Islet of Langerhans (tissue), 1 donor: ENCODE data around the gene ARFGEF2.
"Not testable (repeated sequence)": the region's sequence is repeated elsewhere in the genome, so short reads cannot be mapped to it uniquely, and the experiment has no call there.

Experiments
- FAIRE-seq: peaks from one replicate; lab custom pipeline; 2011; peaks lifted over from hg19 to GRCh38; lab: Jason Lieb, UNC

The ARFGEF2 gene

DNA sequence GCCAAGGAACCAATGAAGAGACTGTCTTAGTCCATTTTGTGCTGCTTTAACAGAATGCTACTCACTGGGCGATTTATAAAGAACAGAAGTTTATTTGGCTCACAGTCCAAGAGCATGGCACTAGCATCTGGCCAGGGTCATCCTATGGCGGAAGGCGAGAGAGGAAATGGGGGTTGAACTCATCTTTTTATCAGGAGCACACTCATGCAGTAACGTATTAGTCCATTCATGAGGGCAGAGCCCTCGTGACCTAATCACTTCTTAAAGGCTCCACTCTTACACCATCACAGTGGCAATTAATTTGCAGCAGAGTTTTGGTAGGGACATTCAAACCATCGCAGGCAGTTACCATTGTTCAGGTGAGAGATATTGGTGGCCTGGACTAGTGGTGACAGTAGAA, 8.5 kb downstream of the ARFGEF2 start:
- no peak for FAIRE-seq

DNA sequence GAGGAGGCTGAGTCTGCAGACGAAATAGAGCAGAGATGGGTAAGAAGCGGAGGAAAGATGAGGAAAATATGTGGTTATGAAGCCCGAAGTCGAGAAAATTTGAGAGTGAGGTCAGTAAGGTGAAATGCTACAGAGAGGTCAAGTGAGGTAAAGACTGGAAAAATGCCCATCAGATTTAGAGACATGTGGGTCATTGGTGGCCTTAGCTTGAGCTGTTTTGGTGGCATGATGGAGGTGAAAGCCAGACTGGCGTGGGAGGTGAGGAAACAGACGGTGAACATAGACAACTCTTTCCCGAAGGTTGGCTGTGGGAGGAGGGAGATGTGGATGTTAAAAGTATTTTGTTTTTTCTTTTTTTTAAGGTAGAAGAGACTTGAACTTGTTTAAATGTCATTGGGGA, 9.4 kb downstream of the ARFGEF2 start:
- no peak for FAIRE-seq

DNA sequence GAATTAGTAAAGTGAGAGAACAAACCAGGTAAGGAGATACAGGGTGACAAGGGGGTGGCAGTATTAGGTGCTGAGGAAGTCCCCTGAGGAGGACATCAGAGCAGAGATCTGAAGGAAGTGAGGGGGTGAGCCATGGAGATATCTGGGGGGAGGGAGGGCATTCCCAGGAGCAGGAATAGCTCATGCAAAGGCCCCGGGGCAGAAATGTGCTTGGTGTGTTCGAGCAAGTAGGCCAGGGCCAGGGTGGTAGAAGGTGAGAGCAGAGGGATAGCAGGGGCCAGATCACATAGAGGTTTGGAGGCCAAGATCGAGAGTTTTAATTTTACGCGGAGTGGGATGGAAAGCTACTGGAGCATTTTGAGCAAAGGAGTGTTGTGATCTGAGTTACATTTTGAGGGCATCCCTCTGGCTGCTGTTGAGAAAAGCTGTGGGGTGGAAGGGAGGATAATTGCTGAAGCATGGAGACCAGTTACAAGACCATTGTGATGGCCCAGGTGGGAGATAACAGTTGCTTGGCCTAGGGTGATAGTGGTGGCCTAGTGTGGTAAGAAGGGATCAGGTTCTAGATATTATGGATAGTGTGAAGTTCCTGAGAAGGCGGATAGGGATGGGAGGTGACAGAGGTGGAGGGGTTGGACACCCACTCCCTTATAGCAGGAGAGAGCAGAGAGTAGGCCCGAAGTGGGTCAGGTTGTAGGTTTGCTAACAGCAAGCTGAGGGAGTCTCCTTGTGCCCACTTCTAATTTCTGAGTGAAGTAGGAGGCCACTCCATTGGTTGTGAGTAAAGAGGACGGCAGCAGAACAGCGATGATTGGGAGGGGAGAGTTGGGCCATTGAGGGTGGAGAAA, 10.2 kb downstream of the ARFGEF2 start:
- no peak for FAIRE-seq

DNA sequence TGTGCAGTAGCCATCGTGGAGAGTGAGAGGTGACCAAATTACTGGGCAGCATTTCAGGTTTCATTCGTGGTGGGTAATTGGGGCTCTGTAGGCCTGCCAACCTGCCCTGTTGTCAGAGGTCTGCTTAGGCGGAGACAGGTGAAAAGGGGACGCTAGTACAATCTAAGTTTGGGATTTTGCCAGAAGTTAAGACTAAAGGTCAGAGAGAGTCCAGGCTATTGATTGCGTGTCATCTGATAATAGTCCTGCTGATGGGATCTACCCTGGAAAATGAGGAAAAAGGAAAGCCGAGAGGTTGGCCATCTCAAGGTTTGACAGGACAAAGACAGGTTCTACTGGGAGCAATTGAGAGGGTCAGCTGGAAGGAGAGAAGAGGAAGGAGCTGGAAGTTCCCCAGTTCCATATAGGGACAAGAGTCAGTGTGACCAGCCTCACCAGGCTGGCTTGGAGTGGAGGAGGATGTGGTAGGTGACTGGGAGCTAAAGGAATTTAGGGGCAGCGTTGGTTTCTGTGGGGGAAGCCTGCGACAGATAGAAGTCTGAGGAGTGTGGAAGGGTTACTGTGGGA, 10.9 kb downstream of the ARFGEF2 start:
- FAIRE-seq = no peak

DNA sequence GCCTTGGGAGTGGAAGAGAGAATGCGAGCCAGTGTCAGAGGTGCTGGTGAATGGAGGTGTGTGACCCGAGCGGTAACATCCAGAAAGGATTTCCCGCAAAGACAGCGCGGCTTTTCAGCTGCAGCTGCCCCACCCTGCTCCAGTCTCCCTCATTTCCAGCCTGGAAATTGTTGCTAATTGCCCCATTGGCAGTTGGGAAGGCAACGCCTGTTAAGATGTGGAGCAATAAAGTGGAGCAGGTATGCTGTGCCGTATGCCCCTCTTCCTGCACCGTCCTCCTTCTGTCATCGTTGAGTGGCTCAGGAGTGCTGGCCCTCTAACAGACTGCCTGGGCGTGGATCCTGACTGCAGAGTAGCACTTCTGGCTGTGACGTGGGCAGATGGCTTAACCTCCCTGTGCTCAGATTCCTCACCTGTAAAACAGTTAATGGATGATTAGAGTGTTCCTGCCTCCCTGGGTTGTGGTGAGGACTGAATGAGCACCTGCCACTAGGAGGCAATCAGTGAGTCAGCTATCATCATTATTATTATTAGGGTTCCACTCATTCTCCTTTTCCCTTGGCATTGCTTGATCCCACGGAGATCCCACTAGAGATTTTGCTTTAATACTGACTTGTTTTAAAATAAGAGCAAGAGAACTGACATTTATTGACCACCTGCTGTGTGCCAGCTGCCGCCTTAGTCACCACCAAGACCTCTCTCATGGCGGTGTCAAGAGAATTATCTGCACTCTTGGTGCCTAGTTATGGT, 11.7 kb downstream of the ARFGEF2 start:
- no peak for FAIRE-seq

DNA sequence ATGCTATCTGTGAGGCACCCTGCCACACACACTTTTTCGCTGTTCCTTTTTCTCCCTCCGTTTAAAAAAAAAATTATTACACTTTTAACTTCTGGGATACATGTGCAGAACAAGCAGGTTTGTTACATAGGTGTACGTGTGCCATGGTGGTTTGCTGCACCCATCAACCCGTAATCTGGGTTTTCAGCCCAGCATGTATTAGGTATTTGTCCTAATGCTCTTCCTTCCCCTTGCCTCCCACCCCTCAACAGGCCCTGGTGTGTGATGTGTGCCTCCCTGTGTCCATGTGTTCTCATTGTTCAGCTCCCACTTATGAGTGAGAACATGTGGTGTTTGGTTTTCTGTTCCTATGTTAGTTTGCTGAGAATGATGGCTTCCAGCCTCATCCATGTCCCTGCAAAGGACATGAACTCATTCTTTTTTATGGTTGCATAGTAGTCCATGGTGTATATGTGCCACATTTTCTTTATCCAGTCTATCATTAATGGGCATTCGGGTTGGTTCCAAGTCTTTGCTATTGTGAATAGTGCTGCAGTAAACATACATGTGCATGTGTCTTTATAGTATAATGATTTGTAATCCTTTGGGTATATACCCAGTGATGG, 12.9 kb downstream of the ARFGEF2 start:
- not testable (repeated sequence) for FAIRE-seq

DNA sequence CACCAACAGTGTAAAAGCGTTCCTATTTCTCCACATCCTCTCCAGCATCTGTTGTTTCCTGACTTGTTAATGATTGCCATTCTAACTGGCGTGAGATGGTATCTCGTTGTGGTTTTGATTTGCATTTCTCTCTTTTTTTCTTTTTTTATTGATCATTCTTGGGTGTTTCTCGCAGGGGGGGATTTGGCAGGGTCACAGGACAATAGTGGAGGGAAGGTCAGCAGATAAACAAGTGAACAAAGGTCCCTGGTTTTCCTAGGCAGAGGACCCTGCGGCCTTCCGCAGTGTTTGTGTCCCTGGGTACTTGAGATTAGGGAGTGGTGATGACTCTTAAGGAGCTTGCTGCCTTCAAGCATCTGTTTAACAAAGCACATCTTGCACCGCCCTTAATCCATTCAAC, 13.5 kb downstream of the ARFGEF2 start:
- not testable (repeated sequence) for FAIRE-seq

DNA sequence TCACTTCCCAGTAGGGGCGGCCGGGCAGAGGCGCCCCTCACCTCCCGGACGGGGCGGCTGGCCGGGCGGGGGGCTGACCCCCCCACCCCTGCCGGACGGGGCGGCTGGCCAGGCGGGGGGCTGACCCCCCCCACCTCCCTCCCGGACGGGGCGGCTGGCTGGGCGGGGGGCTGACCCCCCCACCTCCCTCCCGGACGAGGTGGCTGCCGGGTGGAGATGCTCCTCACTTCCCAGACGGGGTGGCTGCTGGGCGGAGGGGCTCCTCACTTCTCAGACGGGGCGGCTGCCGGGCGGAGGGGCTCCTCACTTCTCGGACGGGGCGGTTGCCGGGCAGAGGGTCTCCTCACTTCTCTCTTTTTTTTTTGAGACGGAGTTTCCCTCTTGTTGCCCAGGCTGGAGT, 14.7 kb downstream of the ARFGEF2 start:
- FAIRE-seq = not testable (repeated sequence)

DNA sequence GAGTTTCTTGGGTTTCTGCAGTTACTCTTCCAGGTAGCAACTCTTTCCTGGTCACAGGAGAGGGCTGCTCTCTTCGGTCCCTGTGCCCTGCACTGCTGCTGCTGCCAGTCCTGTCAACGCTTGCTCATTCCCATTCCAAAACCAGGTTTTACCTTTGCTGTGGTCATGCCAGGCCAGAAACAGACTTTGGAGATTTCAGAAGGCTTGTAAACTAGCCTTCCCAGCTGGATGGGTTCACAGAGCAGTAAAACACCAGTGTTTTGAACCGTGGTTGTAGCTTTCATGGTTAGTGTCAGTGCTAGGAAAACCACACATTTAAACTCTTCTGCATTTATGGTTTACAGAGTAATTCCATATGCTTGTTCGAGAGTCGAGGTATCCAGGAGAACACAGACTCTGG, 16.2 kb downstream of the ARFGEF2 start:
- FAIRE-seq = no peak

DNA sequence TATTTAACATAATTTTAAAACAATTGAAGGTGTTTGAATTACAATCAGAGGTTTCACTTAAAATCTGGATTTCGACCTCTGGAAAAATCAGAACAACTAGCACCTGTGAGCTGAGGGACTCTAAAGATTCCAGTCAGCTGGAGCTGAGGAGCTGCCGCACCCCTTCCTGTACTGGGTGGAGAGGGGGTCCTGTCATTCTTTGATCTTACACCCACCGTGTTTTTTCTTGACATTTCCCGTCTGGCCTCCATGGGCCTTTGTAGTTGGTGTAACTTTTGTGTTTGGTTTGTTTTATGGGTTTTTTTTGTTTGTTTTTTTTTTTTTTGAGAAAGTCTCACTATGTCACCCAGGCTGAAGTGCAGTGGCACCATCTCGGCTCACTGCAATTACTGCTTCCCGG, 17.2 kb downstream of the ARFGEF2 start:
- FAIRE-seq = no peak

DNA sequence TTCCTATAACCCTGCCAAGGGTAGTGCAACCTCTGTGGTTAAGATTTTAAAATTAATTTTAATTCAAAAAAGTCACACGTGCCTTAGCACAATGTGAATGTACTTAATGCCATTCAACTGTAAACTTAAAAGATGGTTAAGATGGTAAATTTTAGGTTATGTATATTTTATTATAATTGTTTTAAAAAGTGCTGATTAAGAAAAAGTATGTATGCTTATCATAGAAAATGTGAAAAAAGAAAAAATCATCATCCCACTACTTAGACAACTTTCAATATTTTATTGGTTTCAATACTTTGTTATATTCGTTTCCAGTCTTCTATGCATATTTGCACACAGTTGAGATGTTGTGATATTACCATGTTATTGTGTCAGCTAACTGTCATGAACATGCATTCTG, 18.7 kb downstream of the ARFGEF2 start:
- no peak for FAIRE-seq

DNA sequence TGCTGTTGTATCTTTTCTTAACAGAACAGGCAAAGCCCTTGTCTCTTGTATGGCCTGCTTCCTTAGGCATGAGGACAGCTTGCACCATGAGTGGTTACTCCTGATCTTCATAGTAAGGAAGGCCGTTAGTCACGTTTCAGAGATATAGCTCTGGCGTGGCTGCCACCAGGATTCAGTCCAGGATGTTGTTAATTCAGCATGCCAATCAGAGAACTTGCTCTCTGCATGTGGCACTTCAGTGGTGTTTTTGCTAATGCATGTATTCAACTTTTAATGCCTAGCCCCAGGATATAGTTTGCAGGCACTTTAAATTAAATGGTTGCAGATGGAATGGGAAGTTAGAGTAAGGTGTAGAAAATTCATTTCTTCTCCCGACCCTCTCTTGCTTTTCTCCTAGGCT, 20.0 kb downstream of the ARFGEF2 start:
- no peak for FAIRE-seq

DNA sequence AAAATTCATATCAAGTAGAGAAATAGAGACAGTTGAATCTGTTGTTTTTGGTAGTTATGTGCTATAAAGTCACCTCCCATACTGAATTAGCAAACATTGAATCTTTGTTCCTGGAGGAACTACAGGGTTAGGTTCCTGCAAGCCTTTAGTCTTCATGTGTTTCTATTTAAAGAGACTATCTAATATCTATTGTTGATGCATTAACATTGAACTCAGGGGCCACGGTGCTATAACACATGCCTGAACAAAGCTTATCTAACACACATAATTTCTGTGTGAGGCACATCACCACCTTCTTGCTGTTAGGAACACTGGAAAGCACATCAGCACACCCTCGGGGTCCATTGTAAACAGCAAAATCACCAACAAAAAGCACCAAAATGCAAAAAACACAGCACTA, 21.2 kb downstream of the ARFGEF2 start:
- no peak for FAIRE-seq

DNA sequence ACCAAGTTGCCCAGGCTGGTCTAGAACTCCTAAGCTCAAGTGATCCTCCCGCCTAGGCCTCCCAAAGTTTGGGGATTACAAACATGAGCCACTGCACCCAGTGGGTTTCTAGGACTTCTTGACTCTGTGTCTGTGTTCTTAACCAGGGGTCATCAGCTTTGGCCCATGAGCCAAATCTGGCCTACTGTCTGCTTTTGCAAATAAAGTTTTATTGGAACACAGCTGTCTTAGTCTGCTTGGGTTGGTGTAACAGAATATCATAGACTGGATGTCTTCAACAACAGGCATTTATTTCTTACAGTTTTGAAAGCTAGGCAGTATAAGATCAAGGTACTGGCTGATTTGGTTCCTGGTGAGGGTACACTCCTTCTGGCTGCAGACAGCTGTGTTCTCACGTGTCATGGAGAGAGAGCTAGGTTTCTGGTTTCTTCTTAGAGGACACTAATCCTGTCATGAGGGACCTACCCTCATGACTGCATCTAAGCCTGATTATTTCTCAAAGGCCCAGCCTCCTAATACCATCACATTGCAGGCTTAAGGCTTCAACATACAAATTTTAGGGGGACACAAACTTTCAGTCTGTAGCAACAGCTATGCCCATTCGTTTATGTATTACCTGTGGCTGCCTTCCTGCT, 23.3 kb downstream of the ARFGEF2 start:
- no peak for FAIRE-seq

DNA sequence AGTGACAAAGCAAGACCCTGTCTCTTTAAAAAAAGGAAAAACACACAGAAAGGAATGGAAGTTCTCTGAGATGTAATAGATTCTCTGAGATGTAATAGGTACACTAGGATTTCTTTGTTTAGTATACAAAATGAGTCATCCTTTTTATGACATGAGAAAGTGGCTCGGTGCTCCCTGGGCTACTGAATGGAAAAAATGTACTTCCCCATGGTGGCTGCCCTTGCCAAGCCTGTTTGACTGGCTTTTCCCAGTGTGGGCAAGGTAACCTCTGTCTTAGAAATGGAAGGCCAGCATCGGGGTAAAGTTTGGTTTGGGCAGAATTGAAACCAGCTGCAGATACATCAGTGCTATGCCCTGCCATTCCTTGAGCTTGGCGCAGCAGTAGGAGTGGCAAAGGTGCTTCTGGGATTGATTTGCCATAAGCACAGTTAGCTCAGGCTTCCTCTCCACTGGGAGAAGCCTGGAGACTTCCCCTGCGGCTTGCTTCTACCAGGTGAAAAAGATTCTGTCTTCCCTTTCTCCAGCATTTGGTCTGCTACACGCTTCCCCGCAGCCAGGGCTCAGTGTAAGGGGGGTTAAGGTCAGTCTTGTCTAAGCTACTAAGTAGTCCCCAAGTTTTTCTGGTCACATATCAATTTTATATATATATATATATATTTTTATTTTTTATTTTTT, 24.5 kb downstream of the ARFGEF2 start:
- no peak for FAIRE-seq

DNA sequence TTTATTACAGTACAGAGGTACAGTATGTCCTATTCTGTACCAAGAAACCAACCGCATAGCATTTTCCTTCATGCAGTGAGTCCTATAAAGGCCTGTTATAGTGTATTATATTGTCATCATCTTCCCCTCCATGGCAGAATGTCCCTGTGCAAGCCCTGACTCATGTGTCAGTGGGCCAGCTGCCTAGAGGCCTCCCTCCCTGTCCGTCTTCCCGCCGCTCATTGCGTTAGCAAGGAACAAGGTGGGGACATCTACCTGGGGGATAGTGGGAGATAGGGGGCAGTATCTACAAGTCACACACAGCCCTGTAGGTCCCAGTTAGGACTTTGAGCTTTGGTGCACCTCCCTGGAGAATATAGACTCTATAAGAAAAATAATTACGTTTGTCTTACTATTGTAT, 27.1 kb downstream of the ARFGEF2 start:
- no peak for FAIRE-seq

DNA sequence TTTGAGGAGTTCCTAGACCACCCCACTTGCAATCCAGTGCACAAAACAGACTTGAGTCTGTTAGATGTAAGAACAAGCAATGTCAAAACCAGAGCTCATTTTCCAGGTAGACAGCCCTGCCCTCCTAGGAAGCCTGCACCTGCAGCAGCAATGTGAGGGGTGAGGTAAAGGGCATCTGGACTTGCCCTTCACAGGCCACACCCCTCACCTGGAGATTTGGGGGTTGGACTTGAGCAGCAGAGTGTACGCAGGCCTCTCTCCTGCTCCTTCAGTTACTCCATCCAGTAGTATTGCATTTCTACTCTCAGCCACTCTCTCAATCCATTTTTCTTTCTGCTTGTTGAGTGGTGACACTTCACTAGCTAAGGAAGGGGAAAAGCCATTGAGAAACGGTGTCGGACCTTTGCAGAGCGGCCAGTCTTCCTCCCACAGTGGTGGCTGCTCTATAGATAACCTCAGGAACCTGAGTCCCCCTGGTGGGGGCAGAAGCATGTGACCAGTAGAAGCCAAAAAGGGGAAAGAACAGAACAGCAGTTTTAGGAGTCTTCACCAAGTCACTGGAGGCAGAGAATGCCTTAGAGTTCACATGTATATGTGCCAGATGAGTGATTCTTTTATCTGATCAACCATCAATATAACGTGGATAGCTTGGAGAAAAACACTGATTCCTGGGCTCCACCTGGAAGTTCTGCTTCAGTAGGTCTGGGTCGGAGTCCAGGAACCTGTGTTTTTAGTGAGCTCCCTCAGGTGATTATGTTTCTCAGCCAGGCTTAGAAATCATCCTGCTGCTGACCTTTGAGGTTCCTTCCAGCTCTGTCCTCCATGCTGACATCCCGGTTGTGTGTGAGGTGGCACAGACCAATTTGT, 28.0 kb downstream of the ARFGEF2 start:
- FAIRE-seq = no peak

DNA sequence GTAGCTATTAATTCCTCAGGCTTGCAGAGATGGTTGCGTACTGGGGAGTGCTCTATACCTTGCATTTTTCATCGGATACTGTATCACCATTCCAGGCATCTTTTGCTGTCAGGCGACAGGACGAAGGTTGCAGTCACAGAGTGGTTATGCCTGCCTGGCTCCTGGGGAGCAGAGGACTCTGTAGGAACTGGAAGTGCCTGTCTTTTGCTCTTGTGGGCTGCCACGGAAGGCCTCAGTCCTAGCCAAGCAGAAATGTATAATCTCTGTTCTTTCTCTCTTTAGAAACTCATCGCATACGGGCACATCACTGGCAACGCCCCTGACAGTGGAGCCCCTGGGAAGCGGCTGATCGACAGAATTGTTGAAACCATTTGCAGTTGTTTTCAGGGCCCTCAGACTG, 29.5 kb downstream of the ARFGEF2 start:
- FAIRE-seq = no peak

DNA sequence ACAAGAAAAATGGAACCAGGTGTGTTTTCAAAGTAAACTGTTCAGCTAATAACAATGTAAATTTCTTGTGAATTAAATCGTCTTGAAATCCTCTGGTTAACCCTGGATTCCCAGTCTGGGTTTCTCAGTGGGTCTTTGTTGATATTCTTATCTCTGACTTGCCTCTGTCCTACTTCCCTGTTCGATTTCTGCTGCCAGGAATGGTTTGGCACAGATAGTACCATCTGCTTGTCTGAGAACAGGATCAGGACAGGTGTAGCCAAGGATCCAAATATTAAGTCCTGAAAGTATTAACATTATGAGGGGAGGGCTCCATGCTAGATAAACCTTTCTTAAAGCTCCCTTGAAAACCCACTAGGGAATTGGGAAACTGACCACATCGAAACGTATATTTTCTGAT, 30.1 kb downstream of the ARFGEF2 start:
- FAIRE-seq = no peak

DNA sequence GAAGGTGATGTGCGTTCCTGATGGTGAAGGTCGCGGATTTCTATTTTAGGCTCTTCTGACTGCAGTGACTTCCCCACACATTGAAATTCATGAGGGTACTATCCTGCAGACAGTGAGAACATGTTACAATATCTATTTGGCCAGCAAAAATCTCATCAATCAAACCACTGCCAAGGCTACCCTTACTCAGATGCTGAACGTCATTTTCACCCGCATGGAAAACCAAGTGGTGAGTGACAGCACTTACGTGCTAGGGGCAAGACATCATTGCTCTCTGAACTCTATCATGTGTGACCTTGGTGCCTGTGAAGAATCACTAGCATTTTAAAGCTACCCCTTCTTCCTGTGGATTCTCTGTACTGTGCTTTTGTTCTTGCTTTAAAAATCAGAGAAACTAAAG, 31.1 kb downstream of the ARFGEF2 start:
- no peak for FAIRE-seq

DNA sequence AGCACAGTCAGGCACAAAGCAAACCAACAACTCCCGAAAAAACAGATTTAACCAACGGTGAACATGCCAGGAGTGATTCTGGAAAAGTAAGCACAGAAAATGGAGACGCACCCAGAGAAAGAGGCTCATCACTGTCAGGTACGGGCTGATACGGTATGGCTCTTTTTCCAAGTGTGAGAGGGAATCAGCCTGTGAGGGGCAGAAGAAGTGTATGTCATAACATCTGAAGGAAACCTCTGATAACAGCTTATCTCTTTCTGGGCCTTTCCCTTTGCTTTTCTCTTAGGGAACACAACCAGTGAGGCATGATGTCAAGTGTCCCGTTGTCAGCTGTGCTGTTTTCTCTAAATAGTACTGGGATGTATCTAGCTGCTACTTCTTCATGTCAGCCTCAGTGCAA, 32.1 kb downstream of the ARFGEF2 start:
- FAIRE-seq = no peak
